ENCODE results near the gene MSH4. TPM values are rescaled to one million over a fixed set of nuclear protein-coding genes. Genes with fewer than 3 reads are reported as not detected.

Gene MSH4
- polyA plus RNA-seq, 1 donor (not counting 4 experiments of a cell fraction or from before 2014, with no cell fraction given), result 0.13 TPM

GRCh38 chr1:75787524-75787923, 9.2 kb upstream of the MSH4 start:
- TF ChIP-seq, protein P1, sequence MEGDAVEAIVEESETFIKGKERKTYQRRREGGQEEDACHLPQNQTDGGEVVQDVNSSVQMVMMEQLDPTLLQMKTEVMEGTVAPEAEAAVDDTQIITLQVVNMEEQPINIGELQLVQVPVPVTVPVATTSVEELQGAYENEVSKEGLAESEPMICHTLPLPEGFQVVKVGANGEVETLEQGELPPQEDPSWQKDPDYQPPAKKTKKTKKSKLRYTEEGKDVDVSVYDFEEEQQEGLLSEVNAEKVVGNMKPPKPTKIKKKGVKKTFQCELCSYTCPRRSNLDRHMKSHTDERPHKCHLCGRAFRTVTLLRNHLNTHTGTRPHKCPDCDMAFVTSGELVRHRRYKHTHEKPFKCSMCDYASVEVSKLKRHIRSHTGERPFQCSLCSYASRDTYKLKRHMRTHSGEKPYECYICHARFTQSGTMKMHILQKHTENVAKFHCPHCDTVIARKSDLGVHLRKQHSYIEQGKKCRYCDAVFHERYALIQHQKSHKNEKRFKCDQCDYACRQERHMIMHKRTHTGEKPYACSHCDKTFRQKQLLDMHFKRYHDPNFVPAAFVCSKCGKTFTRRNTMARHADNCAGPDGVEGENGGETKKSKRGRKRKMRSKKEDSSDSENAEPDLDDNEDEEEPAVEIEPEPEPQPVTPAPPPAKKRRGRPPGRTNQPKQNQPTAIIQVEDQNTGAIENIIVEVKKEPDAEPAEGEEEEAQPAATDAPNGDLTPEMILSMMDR (optimal IDR thresholded peaks at IDR 0.05 in 1 of 3, IDR thresholded peaks at IDR 0.05 in 1 of 3, conservative IDR thresholded peaks at IDR 0.05 in 1 of 3; ENCODE audit: extremely low read depth in 1 of 3, insufficient read depth in 2 of 3, low read length in 3 of 3), result no peak
- no peak for TF ChIP-seq EZH2 (IDR thresholded peaks at IDR 0.05; ENCODE audit: low read length)
- dilution Hi-C loops (cut with MboI; ENCODE audit: extremely low pct_ligation_motif_present, low sequenced_read_pairs), result no loop called here
- peaks cover 60% of the 10 kb centered on the region for H3K79me2 ChIP-seq (ENCODE audit: control insufficient read depth, insufficient read depth, low read length)
- H3K4me2 ChIP-seq (ENCODE audit: control insufficient read depth, extremely low read depth, insufficient read depth, low read depth, low read length), result peak overlapping the region; percentile 92
- H3K36me3 ChIP-seq (ENCODE audit: control insufficient read depth in 2 of 2, extremely low read depth in 1 of 2, insufficient read depth in 2 of 2, low read length in 2 of 2), result peaks cover 10 to 35% of the 10 kb centered on the region in 2 experiments
- H2AFZ ChIP-seq (ENCODE audit: control insufficient read depth, low read length), result no peak overlapping the region
- no peaks in the 10 kb centered on the region for H3K27me3 ChIP-seq (ENCODE audit: control insufficient read depth, extremely low read depth, insufficient read depth, low read length)
- peaks cover 29% of the 10 kb centered on the region for H4K20me1 ChIP-seq (ENCODE audit: control insufficient read depth, extremely low read depth, insufficient read depth, low read length)
- H3K9me3 ChIP-seq (ENCODE audit: control insufficient read depth, low read depth, low read length), result no peaks in the 10 kb centered on the region
- peak overlapping the region; percentile 88 for H3K27ac ChIP-seq (ENCODE audit: control insufficient read depth, insufficient read depth, low read length)
- H3K9ac ChIP-seq (ENCODE audit: control insufficient read depth, extremely low read depth, insufficient read depth, low read length), result peak overlapping the region; percentile 90
- FAIRE-seq, result no peak
- H3K9me1 ChIP-seq (ENCODE audit: control insufficient read depth, extremely low read depth, insufficient read depth, low read length), result no peaks in the 10 kb centered on the region
- no peak for DNase-seq (ENCODE audit: low read depth, low spot score)
- H3K4me3 ChIP-seq (ENCODE audit: control insufficient read depth in 2 of 3, extremely low read depth in 1 of 3, insufficient read depth in 2 of 3, low read depth in 1 of 3, low read length in 3 of 3), result peak overlapping the region; percentile 65 to 83 (median 80)
- peaks cover 20% of the 10 kb centered on the region for H3K4me1 ChIP-seq (ENCODE audit: control insufficient read depth, extremely low read depth, insufficient read depth, low read length)

- FAIRE-seq (no peak), DNase-seq (ENCODE audit: low read depth, low spot score) (no peak)
- Histone ChIP-seq H3K4me2 (ENCODE audit: control insufficient read depth, extremely low read depth, insufficient read depth, low read depth, low read length) (peak overlapping the region; percentile 92), H3K9ac (ENCODE audit: control insufficient read depth, extremely low read depth, insufficient read depth, low read length) (peak overlapping the region; percentile 23), H3K9me3 (ENCODE audit: control insufficient read depth, low read depth, low read length) (no peaks in the 10 kb centered on the region), H3K79me2 (ENCODE audit: control insufficient read depth, insufficient read depth, low read length) (peaks cover 65% of the 10 kb centered on the region), H3K4me1 (ENCODE audit: control insufficient read depth, extremely low read depth, insufficient read depth, low read length) (peaks cover 20% of the 10 kb centered on the region), H3K27ac (ENCODE audit: control insufficient read depth, insufficient read depth, low read length) (no peak overlapping the region), H3K9me1 (ENCODE audit: control insufficient read depth, extremely low read depth, insufficient read depth, low read length) (no peaks in the 10 kb centered on the region), H3K36me3 (ENCODE audit: control insufficient read depth in 2 of 2, extremely low read depth in 1 of 2, insufficient read depth in 2 of 2, low read length in 2 of 2) (peaks cover 10 to 40% of the 10 kb centered on the region in 2 experiments), H4K20me1 (ENCODE audit: control insufficient read depth, extremely low read depth, insufficient read depth, low read length) (peaks cover 37% of the 10 kb centered on the region), H2AFZ (ENCODE audit: control insufficient read depth, low read length) (no peak overlapping the region), H3K27me3 (ENCODE audit: control insufficient read depth, extremely low read depth, insufficient read depth, low read length) (no peaks in the 10 kb centered on the region), H3K4me3 (ENCODE audit: control insufficient read depth in 2 of 3, extremely low read depth in 1 of 3, insufficient read depth in 2 of 3, low read depth in 1 of 3, low read length in 3 of 3) (peak overlapping the region in 2 of 3 experiments; percentile 80 to 83)
- TF ChIP-seq EZH2 (IDR thresholded peaks at IDR 0.05; ENCODE audit: low read length), result no peak
- TF ChIP-seq, protein P1 (optimal IDR thresholded peaks at IDR 0.05 in 1 of 3, IDR thresholded peaks at IDR 0.05 in 1 of 3, conservative IDR thresholded peaks at IDR 0.05 in 1 of 3; ENCODE audit: extremely low read depth in 1 of 3, insufficient read depth in 2 of 3, low read length in 3 of 3), result no peak
- dilution Hi-C loops (cut with MboI; ENCODE audit: extremely low pct_ligation_motif_present, low sequenced_read_pairs), result no loop called here
Measured at GRCh38 chr1:75789988-75790387, 6.7 kb upstream of the MSH4 start.
